Activated T-cell treated with anti-CD3 and anti-CD28 coated beads for 1 hour (primary cell): ENCODE results near the gene JTB.

Experiments
- DNase-seq: peaks from one replicate; pipeline ENCODE4 v3.0.0-alpha.2; 2020; ENCODE audit warnings: low read depth

The JTB gene

DNA sequence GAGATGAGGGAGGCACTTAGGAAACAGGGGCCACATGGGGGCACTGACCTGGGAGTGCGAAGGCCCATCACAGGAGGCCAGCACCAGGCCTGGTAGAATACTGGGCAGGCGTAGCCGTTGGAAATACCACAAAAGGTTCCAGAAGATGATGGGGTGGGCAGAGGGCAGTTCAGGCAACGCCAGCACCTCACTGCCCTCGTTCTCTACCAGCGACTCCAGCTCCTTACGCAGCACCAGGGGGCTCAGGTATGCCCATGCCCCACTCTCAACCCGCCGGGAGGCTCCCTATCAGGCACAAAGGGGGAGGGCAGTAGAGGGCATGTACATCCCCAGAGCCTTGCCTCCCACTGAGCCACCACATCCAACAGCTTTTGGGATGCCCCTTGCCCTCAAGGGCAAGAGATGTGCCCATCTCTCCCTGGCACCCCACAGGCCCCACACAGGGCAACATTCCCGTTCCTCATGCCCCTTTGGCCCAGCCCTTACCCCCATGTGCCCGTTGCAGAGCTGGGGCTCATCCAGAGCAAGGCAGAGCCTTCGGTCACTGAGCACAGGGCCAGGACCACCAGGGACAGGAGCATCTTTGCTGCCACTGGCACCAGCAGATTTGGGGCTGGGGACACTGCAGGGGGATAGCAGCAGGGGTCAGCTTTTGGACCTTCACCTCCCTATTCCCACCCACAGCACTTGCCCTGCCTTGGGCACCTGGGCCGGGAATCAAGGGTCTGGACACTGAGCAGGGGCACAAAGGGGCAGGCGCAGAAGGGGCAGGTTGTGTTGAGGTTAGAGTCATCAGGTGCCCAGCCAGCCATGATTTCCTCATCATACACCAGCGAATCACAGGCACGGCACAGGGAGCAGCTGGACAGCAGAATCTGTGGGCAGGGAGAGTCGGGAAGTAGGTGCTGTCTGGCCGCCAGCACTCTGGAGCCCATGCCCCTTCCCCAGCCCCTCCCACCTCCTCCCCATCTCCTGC, 45.0 kb downstream of the JTB start:
- DNase-seq, result no peak

GRCh38 chr1:153929981-153930948, 47.2 kb downstream of the JTB start:
- DNase-seq, result no peak

GRCh38 chr1:153929426-153929825, 48.0 kb downstream of the JTB start:
- no peak for DNase-seq

GRCh38 chr1:153928791-153929341, 48.6 kb downstream of the JTB start:
- no peak for DNase-seq

GRCh38 chr1:153928245-153928644, 49.2 kb downstream of the JTB start:
- DNase-seq, result no peak

- DNase-seq, result no peak
Observed at GRCh38 chr1:153926405-153926804, 51.1 kb downstream of the JTB start.
